Fibroblast of mammary gland (primary cell): Measurements from ENCODE around the gene ASB4.

Source experiments
- DNase-seq: peaks from one replicate; pipeline ENCODE4 v3.0.0-alpha.2; 2010; ENCODE audit warnings: low read depth
- H3K4me3 ChIP-seq: 2 replicates; pipeline ENCODE4 v1.5.1; 2011; ENCODE audit warnings: low read depth, mild to moderate bottlenecking, low read length, moderate library complexity; ENCODE audit not compliant: control insufficient read depth
- TF ChIP-seq, protein P1 (sequence below): conservative IDR thresholded peaks from 2 replicates; pipeline ENCODE4 v1.5.1; 2011; ENCODE audit warnings: low read depth, low read length, inconsistent platforms; ENCODE audit not compliant: control insufficient read depth, insufficient read depth

ASB4 gene

DNA sequence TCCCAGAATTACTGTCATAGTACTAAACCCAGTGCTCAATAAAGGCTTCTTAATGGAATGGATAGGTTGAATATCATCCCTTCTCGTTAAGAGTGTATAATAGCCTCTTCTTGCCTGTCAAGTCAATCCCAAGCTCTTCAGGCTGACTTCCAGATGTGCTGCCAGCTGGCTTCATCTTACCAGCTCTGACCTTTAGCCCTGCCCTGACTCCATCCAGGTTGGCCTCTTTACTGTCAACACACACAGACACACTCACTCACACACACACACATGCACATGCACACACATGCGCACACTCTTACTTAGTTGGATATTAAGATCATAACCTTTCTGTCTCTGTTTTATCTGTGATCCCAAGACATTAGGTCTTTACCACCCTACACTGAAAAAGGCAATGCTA, 49.1 kb downstream of the ASB4 start:
- H3K4me3 ChIP-seq, result no peak overlapping the region
- no peak for DNase-seq
- TF ChIP-seq, protein P1, sequence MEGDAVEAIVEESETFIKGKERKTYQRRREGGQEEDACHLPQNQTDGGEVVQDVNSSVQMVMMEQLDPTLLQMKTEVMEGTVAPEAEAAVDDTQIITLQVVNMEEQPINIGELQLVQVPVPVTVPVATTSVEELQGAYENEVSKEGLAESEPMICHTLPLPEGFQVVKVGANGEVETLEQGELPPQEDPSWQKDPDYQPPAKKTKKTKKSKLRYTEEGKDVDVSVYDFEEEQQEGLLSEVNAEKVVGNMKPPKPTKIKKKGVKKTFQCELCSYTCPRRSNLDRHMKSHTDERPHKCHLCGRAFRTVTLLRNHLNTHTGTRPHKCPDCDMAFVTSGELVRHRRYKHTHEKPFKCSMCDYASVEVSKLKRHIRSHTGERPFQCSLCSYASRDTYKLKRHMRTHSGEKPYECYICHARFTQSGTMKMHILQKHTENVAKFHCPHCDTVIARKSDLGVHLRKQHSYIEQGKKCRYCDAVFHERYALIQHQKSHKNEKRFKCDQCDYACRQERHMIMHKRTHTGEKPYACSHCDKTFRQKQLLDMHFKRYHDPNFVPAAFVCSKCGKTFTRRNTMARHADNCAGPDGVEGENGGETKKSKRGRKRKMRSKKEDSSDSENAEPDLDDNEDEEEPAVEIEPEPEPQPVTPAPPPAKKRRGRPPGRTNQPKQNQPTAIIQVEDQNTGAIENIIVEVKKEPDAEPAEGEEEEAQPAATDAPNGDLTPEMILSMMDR, result no peak

DNA sequence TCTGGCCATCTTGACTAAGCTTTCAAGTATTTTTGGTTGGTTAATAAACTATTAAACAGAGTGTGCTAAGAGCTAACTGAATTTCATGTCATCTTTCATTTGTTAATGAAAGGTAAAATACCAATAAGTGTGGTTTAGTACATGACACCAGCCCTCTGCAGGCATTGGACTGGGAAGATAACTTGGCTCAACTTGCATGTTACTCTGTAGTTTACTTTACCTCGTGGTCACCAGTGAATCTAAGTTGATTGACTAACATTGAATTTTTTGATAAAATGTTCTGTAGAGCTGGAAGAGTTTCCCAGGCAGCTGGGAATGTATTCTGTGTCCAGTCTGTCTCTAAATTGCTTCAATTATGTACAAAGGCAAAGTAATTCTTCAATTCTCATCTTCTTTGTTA, 49.9 kb downstream of the ASB4 start:
- no peak overlapping the region for H3K4me3 ChIP-seq
- no peak for DNase-seq
- TF ChIP-seq, protein P1, result no peak

DNA sequence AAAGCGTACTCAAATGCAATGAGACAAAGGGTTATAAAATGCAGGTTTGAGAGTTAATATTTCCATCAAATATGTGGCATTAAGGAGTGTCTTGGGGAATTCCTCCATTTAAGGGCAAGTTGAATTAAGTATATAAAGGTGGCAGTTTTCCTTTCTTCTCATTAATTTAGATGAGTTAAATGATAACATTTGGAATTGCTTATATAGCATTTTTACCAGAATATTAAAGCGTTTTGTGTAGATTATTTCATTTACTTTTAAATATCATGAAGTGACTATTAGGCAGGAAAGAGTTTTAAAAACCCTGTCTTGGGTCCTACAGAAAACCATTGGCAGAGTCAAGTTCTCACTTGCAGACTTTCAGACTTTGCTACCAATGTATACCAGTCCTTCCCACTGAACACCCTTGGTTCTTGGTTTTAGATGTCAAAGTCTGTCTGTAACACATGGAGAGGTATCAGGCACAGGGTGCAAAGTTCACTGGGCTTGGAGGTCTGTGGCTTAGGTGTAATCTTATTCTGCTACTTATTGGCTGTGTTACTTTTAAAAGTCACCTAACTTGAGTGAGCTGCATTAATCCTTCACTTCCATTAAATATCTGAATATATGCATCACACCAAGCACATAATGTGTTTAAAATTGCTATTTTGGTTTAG, 51.0 kb downstream of the ASB4 start:
- TF ChIP-seq, protein P1, result no peak
- H3K4me3 ChIP-seq, result no peak overlapping the region
- DNase-seq, result no peak

DNA sequence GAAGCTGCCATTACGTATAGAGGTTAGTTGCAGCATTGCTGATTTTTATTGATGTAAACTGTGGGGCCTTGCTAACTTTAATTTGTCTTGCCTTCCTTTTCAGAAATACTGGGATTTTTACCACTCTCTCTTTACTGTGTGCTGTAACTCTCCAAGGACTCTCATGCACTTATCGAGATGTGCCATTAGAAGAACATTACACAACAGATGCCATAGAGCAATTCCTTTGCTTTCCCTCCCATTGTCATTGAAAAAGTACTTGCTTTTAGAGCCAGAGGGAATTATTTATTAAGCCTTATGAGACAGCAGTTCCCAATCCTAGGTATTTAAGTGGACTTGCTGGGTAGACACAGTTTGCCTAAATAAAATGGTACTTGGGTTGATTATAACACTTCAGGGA, 51.7 kb downstream of the ASB4 start:
- H3K4me3 ChIP-seq, result no peak overlapping the region
- DNase-seq, result no peak
- TF ChIP-seq, protein P1, result no peak

DNA sequence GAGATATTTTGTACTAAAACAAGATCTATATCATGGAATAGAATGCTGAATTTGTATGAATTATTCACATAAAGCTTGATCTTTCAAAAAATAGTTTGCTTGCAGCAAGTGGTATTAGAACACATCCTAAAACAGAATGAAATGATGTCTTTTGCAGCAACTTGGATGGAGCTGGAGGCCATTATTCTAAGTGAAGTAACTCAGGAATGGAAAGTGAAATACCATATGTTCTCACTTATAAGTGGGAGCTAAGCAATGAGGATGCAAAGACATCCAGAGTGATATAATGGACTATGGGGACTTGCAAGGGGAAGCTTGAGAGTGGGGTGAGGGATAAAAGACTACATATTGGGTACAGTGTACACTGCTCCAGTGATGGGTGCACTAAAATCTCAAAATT, 53.7 kb downstream of the ASB4 start:
- no peak for DNase-seq
- no peak overlapping the region for H3K4me3 ChIP-seq
- TF ChIP-seq, protein P1, result no peak

DNA sequence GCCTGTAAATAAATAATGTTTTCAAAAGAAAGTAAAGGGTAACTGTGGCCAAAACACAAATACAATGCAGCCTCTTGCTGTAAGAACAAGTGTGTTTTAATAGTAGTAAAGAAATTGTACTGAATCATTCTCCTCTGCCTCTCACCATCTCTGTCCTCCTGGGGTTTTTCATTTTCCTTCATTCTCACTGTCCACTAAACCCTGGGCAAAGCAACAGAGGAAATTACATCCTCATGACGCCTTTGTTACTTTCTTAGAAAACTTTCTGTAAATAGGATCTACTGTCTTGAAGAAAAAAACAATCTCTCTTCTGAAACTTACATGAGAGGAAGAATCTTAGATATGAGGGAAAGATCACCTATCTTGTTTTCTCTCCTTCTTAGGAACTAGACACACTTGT, 54.6 kb downstream of the ASB4 start:
- no peak overlapping the region for H3K4me3 ChIP-seq
- DNase-seq, result no peak
- TF ChIP-seq, protein P1, result no peak

DNA sequence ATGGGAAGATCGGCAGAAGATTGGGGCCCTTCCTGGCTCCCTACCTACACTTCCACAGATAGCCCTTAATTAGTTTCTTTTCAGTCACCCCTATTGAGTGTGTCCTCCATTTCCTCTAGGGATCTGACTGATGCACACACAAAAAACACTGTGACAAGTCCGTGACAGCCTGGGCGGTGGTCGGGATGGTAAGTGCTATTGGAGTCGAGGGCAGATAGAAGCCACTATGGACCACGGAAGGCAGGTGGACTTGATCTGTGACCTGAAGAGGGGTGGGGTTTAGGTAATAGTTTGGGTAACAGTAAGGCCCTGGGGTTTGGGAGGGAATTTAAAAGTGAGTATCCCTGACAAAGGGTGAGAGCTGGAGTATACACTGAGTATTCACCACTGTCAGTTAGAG, 57.6 kb downstream of the ASB4 start:
- no peak overlapping the region for H3K4me3 ChIP-seq
- no peak for DNase-seq
- TF ChIP-seq, protein P1, result no peak
